HG02678 (cell line): ENCODE data around the gene TK2.
"Not testable (repeated sequence)": the region's sequence is repeated elsewhere in the genome, so short reads cannot be mapped to it uniquely, and the experiment has no call there.

Experiments used
- ATAC-seq: cut with Tn5 transposase; IDR thresholded peaks from one replicate; pipeline ENCODE4 v1.9.1; 2021; ENCODE audit warnings: mild to moderate bottlenecking, moderate library complexity; ENCODE audit not compliant: unreplicated experiment

Gene TK2

GRCh38 chr16:66508248-66508913 lies 41.5 kb downstream of the TK2 start:
- ATAC-seq = peak; percentile 62

- ATAC-seq = no peak
These were observed 42.1 kb downstream of the TK2 start for GRCh38 chr16:66507731-66508239.

- no peak for ATAC-seq
These were observed 46.3 kb downstream of the TK2 start for GRCh38 chr16:66503612-66504011.

- no peak for ATAC-seq
These were observed 46.9 kb downstream of the TK2 start for GRCh38 chr16:66503030-66503429.

- ATAC-seq = no peak
These were observed 47.7 kb downstream of the TK2 start for GRCh38 chr16:66502020-66502913.

- ATAC-seq = not testable (repeated sequence)
These were observed 48.4 kb downstream of the TK2 start for GRCh38 chr16:66501563-66501962.

- not testable (repeated sequence) for ATAC-seq
These were observed 52.0 kb downstream of the TK2 start for GRCh38 chr16:66497921-66498320.

- ATAC-seq = not testable (repeated sequence)
These were observed 53.7 kb downstream of the TK2 start for GRCh38 chr16:66496226-66496625.

- no peak for ATAC-seq
These were observed 54.5 kb downstream of the TK2 start for GRCh38 chr16:66495440-66495839.

GRCh38 chr16:66494916-66495315 lies 55.0 kb downstream of the TK2 start:
- no peak for ATAC-seq

- ATAC-seq = no peak
These were observed 56.2 kb downstream of the TK2 start for GRCh38 chr16:66493490-66494401.

- ATAC-seq = no peak
These were observed 58.2 kb downstream of the TK2 start for GRCh38 chr16:66491716-66492064.

GRCh38 chr16:66490774-66491715 lies 58.9 kb downstream of the TK2 start:
- no peak for ATAC-seq

GRCh38 chr16:66489818-66490217 lies 60.1 kb downstream of the TK2 start:
- ATAC-seq = no peak

GRCh38 chr16:66489385-66489784 lies 60.5 kb downstream of the TK2 start:
- ATAC-seq = no peak

GRCh38 chr16:66488505-66488904 lies 61.4 kb downstream of the TK2 start:
- no peak for ATAC-seq

GRCh38 chr16:66487580-66488275 lies 62.2 kb downstream of the TK2 start:
- no peak for ATAC-seq

GRCh38 chr16:66486773-66487579 lies 62.9 kb downstream of the TK2 start:
- ATAC-seq = no peak
